Gastroesophageal sphincter (tissue), 3 donors: Measurements from ENCODE around the gene SMURF1.

Source experiments
- POLR2A ChIP-seq, 2 donors: fragments of 450-650 bp; IDR thresholded peaks; one replicate each; pipeline ENCODE4 v1.6.1; 2017; ENCODE audit warnings: antibody characterized with exemption in 2 of 2, mild to moderate bottlenecking in 2 of 2, moderate library complexity in 1 of 2
- POLR2AphosphoS5 ChIP-seq: sonication (generic); formaldehyde crosslinking; IDR thresholded peaks from one replicate; pipeline ENCODE4 v1.6.1; 2017; ENCODE audit warnings: antibody characterized with exemption
- TF ChIP-seq, protein P1 (sequence below), 4 experiments: fragments of 200-600 bp in 2 of 4; fragments of 450-650 bp in 2 of 4; sonication (generic) in 1 of 4; IDR thresholded peaks; one replicate each; pipeline ENCODE4 v1.5.1; 2017 to 2019; ENCODE audit warnings: antibody characterized with exemption in 4 of 4, mild to moderate bottlenecking in 2 of 4, moderate library complexity in 2 of 4

DNA sequence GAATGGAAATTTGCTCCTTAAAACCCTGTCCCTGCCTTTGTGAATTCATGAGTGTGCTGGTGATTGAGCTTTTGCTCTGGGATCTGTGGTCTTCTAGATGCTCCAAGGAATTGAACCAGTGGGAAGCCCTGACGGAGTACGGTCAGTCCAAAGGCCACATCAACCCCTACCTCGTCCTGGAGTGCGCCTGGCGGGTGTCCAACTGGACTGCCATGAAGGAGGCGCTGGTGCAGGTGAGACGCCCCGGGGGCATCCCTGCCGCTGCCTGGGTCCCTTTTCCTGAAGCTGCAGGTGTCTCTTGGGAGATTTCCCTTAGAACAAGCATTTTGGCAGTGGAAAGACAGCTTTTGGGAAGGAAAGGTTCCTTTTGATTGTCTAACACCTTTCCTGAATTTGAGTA, 165.2 kb downstream of the SMURF1 start:
- TF ChIP-seq POLR2A (IDR thresholded peaks at IDR 0.05) (no peak), POLR2AphosphoS5 (no peak)
- TF ChIP-seq, protein P1, sequence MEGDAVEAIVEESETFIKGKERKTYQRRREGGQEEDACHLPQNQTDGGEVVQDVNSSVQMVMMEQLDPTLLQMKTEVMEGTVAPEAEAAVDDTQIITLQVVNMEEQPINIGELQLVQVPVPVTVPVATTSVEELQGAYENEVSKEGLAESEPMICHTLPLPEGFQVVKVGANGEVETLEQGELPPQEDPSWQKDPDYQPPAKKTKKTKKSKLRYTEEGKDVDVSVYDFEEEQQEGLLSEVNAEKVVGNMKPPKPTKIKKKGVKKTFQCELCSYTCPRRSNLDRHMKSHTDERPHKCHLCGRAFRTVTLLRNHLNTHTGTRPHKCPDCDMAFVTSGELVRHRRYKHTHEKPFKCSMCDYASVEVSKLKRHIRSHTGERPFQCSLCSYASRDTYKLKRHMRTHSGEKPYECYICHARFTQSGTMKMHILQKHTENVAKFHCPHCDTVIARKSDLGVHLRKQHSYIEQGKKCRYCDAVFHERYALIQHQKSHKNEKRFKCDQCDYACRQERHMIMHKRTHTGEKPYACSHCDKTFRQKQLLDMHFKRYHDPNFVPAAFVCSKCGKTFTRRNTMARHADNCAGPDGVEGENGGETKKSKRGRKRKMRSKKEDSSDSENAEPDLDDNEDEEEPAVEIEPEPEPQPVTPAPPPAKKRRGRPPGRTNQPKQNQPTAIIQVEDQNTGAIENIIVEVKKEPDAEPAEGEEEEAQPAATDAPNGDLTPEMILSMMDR (IDR thresholded peaks at IDR 0.05): no peak
